GM21515 (cell line): Measurements from ENCODE around the gene SLX4IP.

Experiments
- ATAC-seq: cut with Tn5 transposase; IDR thresholded peaks from one replicate; pipeline ENCODE4 v1.9.1; 2021; ENCODE audit not compliant: unreplicated experiment

The SLX4IP gene

DNA sequence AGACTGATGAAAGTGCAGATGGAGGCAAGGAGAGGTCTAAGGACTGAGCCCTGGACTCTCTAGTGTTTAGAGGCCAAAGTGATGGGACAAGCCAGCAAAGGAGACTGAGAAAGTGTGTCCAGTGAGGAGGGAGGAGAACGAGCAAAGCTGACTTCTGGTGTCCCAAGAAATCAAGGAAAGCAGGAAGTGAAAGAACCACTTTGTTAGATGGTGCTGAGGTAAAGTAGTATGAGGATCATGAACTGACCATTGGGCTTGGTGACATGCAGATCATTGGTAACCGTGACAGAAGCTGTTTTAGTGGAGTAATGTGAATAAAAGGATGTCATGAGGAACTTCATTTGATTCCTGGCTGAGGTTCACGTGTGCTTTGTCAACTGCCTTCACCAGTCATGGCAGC lies 108.4 kb downstream of the SLX4IP start:
- no peak for ATAC-seq

DNA sequence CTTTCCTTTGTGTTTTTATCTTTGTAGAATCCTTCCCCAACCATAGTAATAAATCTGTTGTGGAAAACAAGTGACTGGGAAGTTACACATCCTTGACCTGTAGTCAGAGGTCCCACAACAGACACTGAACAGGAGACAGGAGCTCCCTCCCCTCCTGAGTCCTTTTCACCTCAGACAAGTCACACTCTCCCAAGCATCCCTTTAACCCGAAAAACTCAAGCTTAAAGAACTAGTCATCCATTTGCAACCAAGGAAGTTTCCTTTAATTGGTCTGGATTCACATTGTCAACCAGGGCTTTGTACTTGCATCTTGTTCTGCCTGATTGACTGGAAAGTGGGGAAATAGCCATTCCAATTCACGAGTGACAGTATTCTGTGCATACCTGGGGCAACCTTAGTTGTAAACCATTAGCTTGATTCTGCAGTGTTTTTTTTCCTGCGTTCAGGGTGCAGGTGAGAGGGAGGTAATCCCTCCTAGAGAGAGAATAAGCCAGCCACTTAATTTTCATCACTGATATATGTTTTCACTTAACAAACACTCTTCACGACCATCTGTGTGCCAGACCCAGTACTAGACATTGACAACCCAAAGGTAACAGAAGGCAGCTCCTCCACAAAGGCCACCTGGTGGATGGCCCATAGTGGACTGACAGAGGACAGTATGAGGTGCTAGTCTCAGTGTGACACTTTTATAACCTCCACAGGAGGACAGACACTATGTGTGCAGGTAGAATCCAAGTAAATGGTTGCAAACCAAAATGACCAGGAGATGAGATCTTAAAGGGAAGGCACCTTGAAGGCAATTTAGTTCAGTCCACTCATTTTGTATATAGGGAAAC lies 112.4 kb downstream of the SLX4IP start:
- ATAC-seq: no peak

GRCh38 chr20:10549511-10549910 lies 114.4 kb downstream of the SLX4IP start:
- ATAC-seq: no peak

GRCh38 chr20:10550204-10551118 lies 115.4 kb downstream of the SLX4IP start:
- ATAC-seq: no peak

- peak; percentile 70 for ATAC-seq
Measured at GRCh38 chr20:10551732-10552724, 116.9 kb downstream of the SLX4IP start.

DNA sequence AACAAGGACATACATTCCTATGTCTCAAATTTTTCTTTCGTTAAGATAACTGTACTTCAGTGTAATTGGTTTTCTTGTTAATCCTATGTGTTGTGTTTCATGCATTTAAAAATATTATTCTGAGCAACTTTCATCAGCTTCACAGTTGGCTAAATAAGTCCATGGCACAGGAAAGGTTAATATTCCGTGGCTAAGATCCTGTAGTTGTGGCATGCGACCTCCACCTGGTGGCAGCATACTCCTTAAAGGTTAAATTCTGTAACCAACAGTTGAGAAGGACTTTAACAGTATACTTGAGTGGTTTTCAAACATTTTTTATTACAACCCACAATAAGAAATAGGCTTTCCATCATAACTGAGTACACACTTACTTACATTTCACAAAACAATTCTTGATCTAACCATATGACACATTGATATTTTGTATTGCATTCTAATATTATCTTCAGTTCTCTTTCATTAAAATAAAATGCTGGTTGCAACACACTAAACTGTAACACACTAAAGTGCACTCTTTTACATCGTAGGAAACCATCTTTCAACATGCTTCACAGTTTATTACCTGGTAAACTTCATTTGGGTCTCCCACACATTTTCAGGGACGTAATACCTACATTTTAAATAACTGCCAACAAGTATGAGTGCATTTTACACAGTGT lies 118.3 kb downstream of the SLX4IP start:
- ATAC-seq: peak; percentile 56

DNA sequence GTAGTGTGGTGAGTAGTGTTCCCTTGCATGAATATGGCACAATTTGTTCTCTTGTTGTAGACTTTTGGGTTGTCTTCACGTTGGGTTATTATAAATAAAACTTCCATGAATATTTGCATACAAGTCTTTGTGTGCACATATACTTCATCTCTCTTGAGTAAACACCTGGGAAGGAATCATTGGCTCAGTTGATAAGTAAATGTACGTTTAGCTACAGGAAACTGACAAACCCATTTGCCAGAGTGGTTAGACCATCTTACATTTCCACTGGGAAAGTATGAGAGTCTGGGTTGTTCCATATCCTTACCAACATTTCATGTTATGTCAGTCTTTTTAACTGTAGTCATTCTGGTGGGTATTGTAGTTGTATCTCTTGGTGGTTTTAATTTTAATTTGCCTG lies 119.2 kb downstream of the SLX4IP start:
- no peak for ATAC-seq

DNA sequence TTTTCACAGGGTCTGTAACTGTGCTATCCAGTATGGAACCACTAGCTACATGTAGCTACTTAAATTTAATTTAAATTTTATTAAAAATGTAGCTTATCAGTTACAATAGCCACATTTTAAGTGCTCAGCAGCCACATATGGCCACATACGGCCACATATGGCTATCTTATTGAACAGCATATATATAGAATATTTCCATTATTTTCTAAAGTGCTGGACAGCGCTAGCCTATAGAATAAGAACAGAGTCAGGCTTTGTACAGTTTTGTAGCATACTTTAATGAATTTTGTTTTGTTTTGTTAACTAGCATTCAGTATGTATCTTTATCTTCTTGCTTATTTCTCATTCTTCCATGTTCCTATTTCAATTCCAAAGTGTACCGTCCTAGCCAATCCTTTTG lies 120.3 kb downstream of the SLX4IP start:
- ATAC-seq: no peak

GRCh38 chr20:10555865-10556308 lies 120.8 kb downstream of the SLX4IP start:
- no peak for ATAC-seq

GRCh38 chr20:10556519-10557083 lies 121.5 kb downstream of the SLX4IP start:
- ATAC-seq: no peak

DNA sequence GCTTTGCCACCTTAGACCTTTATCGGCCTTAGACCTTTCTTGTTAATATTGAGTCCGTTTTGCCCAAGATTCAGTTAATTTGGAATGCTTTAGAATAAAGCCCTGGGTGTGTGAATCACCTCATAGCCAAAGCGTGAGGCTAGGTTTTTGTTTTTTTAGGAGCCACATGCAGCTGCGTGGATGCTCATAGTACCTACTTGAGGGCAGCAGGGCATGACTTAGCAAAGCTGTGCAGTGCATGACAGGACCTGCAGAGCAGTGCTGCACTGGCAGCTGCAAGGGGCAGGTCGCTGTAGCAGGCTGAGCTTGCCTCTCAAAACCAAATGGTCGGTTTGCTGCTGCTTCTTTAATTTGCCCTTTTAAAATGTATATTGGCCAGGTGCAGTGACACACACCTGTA lies 122.6 kb downstream of the SLX4IP start:
- ATAC-seq: no peak

DNA sequence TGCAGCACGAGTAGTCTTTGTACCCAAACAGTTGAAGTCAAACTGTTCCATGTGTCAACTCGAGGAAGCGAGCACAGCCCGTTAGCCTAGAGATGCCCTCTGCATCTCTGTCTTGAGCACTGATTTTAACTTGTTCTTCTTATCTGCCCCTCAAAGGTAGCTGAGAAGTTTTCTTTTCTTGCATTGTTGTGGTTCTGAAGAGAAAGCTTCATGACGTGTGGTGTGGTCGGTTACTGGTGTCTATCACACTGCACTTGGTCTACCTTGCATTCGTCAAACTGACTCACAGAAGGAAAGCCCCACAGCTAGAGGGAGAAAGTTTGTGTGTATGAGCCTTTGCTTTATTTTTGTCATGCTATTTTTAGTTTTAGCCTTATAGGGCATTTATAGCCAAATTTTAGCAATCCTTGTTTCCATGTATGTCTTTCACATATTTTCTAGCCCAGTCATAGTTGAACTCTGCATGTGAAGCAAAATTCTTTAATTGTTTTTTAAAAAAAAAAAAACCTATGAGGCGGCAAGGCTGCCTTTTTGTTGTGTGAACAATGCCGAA lies 123.6 kb downstream of the SLX4IP start:
- no peak for ATAC-seq

GRCh38 chr20:10559266-10559665 lies 124.2 kb downstream of the SLX4IP start:
- no peak for ATAC-seq

DNA sequence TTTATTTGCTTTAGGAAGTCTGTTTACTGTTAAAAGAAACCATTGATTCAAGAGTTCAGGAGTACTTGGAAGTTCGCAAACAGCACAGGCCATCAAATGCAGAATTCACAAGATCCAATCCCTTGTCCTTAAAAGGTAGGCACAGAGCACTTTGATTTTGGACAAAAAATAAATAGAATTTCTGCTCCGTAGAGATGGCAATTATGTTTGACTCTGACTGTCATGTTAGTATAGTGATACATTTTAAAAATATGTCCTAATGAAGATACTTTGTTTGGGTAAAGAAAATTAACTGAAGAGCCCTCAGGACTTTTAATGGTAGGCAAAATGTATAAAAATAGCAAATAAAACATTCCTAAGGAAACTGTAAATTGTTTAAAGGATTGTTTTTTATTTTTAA lies 125.6 kb downstream of the SLX4IP start:
- ATAC-seq: no peak

DNA sequence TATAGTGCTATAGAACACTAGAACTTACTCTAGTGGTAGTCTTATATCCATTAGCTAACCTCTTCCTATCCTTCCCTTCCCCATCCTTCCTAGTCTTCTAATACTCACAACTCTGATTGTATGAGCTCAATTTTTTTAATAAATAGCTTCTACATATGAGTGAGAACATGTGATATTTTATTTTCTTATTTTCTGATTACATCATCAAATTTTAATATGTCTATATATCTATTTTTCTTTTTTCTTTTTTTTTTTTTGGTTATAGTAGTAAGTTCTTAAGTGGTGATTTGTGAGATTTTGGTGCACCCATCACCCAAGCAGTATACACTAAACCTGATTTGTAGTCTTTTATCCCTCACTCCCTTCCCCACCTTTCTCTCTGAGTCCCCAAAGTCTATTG lies 126.2 kb downstream of the SLX4IP start:
- no peak for ATAC-seq

DNA sequence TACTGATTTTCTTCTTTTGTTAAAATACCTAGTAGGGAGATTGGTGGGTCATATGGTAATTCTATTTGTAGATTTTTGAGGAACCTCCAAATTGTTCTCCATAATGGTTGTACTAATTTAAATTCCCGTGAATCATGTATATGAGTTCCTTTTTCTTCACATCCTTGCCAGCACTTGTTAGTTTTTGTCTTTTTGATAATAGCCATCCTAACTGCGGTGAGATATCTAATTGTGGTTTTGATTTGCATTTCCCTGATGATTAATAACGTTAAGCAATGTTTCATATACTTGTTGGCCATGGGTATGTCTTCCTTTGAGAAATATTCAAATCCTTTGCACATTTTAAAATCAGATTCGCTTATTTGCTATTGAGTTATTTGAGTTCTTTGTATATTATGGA lies 127.8 kb downstream of the SLX4IP start:
- ATAC-seq: no peak

GRCh38 chr20:10563935-10564492 lies 128.9 kb downstream of the SLX4IP start:
- ATAC-seq: no peak

- ATAC-seq: no peak
Measured at GRCh38 chr20:10565191-10565921, 130.3 kb downstream of the SLX4IP start.
